HG03521 (cell line): ENCODE data around the gene SLC30A1.
"Not testable (repeated sequence)": the region's sequence is repeated elsewhere in the genome, so short reads cannot be mapped to it uniquely, and the experiment has no call there.

Experiments
- ATAC-seq: cut with Tn5 transposase; IDR thresholded peaks from one replicate; pipeline ENCODE4 v1.9.1; 2021; ENCODE audit warnings: mild to moderate bottlenecking, moderate library complexity; ENCODE audit not compliant: unreplicated experiment

The SLC30A1 gene

DNA sequence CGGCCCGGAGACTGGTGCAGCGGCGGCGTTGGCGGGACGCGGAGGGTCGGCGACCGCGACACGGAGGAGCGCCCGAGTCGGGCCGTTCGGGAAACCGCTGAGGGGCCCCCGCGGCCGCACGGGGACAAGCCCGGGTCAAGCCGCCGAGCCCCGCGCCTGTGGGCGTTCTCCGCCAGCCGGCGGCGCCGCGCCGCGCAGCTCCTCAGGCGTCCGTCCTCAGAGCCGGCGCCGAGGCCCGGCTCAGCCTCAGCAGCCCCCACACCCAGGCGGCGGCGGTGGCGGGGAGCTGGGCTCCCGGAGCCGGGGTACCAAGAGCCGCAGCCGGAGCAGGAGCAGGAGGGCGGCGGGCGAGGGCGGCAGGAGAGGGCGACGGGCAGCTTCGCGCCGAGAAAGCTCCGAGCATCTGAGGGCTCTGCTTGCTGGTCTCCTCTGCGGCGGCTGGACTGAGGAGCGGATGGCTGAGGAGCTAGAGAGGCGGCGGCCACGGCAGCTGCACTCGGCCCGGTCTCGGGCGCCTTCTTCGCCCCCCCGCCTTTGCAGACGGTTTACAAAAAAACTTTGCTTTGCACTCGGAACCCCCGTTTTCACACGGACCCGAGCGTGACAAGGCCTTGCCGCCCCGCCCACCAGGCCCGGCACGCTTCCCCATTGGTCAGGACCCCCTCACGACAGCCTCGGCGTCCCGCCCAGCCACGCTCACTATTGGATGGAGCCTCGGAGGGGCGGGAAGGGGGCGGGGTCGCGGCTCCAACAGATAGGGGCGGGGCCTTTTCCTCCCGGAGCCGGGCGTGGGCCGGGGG, at the start of gene SLC30A1:
SLC30A1 (minus strand) TSS at position 522 of the 800 bp plus-strand sequence. CDS start 549 bp downstream, outside the sequence.
- peak; percentile 84 for ATAC-seq

- ATAC-seq = no peak
Measured at GRCh38 chr1:211628417-211628816, 49.5 kb upstream of the SLC30A1 start.

- ATAC-seq = no peak
Measured at GRCh38 chr1:211627259-211627658, 48.3 kb upstream of the SLC30A1 start.

- ATAC-seq = not testable (repeated sequence)
Measured at GRCh38 chr1:211625866-211626265, 46.9 kb upstream of the SLC30A1 start.

DNA sequence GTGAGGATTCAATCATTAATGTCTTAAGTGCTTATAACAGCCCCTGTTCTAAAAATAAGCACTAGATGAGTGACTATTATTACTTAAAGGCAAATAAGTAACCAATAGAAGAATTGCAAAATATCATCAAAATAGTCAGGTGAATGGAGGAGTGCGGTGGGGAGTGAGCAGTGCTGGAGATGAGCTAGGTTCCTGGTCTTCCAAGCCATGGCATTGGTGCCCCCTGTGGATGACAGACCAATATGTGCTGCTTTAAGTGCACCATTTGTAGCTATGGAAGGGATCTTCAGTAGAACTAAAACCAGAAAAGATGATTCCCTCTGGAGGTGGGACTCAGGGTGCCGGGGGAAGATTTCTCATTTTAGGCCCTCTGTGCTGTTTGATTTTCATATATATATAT, 46.1 kb upstream of the SLC30A1 start:
- no peak for ATAC-seq

GRCh38 chr1:211623515-211623914, 44.6 kb upstream of the SLC30A1 start:
- no peak for ATAC-seq

GRCh38 chr1:211621447-211622198, 42.7 kb upstream of the SLC30A1 start:
- no peak for ATAC-seq

DNA sequence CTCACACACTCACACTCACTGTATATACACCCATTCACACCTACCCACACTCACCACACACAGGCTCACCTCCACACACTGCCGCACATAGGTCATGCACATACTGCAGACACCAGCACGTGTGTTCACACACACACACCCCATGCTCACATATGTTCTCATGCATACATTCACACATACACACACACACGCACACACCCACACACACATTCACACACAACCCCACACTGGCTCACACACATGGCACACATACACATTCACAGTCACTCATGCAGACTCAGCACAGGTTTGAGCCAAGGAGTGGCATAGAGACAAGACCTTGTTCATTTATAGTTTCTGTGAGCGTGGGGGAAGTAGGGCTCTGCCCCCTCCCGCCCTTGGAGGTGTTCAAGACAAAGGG, 41.1 kb upstream of the SLC30A1 start:
- ATAC-seq = no peak

GRCh38 chr1:211619033-211619996, 40.4 kb upstream of the SLC30A1 start:
- no peak for ATAC-seq

- ATAC-seq = no peak
Measured at GRCh38 chr1:211616965-211617297, 38.0 kb upstream of the SLC30A1 start.

DNA sequence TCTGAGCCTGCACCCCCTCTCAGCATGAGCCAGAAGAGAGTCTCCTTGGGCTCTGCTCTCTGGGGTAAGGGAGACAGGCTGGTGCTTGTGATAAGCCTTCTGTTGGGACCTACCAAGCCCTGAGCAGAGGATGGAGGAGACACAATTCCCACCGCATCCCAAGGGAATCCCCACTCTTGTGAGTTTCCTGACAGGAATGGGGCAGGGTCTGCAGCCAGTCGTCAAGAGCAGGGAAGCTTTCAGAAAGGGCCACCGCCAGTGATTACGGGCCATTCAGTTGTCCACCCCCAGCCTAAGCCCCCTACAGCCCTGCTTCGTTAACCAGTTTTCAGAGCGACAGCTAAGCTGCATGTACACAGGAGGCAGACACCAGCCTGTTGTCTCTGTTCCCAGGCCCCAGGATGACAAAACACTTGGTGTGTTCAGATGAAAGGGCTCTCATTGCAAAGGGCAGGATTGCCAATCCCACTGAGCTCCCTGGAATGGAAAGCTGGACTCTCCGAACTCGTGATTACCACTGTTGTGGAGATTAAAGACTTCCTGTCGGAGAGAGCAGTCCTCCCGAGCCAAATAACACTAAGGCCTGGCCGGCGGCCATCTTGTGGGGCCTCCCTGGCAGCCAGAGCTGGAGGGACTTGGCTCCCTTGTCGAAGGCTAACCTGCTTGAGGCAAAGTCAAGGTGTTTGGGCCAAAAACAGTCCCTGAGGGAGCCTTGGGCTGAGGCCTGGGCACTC, 37.4 kb upstream of the SLC30A1 start:
- ATAC-seq = no peak

GRCh38 chr1:211614615-211615014, 35.7 kb upstream of the SLC30A1 start:
- ATAC-seq = no peak

- no peak for ATAC-seq
Measured at GRCh38 chr1:211613951-211614350, 35.0 kb upstream of the SLC30A1 start.

GRCh38 chr1:211613108-211613947, 34.4 kb upstream of the SLC30A1 start:
- no peak for ATAC-seq

GRCh38 chr1:211612786-211613107, 33.8 kb upstream of the SLC30A1 start:
- ATAC-seq = no peak

DNA sequence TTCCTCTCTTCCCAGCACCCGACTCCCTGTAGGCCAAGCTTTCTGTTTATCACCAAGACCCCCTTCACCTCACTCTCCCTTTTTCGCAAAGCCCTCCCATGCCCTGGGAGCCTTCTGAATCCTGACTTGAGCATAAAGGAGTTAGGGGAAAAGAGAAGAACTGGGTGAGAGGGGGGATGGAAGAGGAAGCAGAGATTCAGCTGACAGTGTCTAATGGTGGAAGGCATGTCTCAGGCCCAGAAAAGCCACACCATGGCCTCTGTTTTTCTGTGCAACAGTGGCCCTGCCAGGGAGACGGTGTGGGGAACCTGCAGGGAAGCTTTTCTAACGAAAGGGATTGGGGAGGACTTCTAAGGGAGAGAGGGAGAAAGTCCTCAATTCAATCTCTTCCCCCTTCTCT, 32.9 kb upstream of the SLC30A1 start:
- ATAC-seq = no peak

DNA sequence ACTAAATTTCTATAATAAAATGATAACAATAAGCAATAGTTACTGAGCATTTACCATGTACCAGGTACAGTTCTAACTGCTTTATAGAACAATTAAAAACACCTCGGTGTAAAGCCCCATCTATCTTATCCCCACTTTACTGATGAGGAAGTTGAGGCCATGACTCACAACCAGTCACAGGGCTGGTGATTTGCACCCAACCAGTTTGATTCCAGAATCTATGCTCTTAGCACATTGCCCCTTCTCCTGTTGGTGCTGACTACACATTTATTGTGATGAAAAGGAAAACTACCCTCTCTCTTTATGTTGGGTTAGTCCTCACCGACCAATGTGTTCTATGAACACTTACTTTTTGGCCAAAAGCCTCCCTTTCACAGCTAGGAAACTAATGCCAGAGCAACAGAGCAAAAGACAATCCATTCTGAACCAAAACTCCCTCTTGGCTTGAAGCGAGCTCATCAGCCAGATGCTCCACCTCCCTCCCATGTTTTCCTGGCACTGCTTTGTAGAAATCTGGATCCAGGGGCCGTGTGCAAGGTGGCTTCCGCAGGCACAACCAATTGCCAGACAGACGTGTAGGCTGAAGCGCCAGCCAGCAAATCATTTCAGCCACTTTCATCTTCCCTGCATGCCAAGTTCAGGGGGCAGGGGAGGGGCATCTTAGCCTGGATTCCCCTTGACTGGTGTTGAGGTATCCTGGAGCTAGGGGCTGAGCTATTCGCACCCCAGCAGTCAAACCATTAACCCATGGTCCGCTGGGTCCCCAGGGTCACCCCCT, 32.0 kb upstream of the SLC30A1 start:
- ATAC-seq = no peak

GRCh38 chr1:211609120-211610024, 30.4 kb upstream of the SLC30A1 start:
- no peak for ATAC-seq
